Measurements from ENCODE around the gene ASF1B.

GRCh38 chr19:14165990-14166830 lies 29.8 kb upstream of the ASF1B start:
- no peak for TF ChIP-seq CTCF (conservative IDR thresholded peaks at IDR 0.05)
- TF ChIP-seq ZFX (IDR thresholded peaks at IDR 0.05) = no peak
